Kidney (tissue), 14 donors: ENCODE measurements around the gene DFFA. TPM values are rescaled to one million over a fixed set of nuclear protein-coding genes. Genes with fewer than 3 reads are reported as not detected.
A peak's percentile ranks its signal among the peaks of the same experiment; 100 is the strongest.

Experiments
- DNase-seq, 5 donors: peaks; one replicate each; pipeline ENCODE4 v3.0.0-alpha.2; 2013 to 2020
- FAIRE-seq: peaks from 2 replicates; lab custom pipeline; 2012; peaks lifted over from hg19 to GRCh38; lab: Jason Lieb, UNC
- H3K27ac ChIP-seq, 2 donors: one replicate each; pipeline ENCODE4 v1.7.0; 2013; ENCODE audit warnings: low read depth in 2 of 2, low read length in 2 of 2, inconsistent platforms in 1 of 2
- H3K27me3 ChIP-seq: one replicate; pipeline ENCODE4 v1.7.1; 2013; ENCODE audit warnings: low read length, inconsistent platforms; ENCODE audit not compliant: control insufficient read depth, insufficient read depth
- H3K36me3 ChIP-seq, 3 donors: one replicate each; pipeline versions ENCODE4 v1.7.0 to v1.7.1; 2013; ENCODE audit warnings: low read length in 3 of 3, control low read depth in 1 of 3, inconsistent platforms in 1 of 3; ENCODE audit not compliant: insufficient read depth in 3 of 3, control insufficient read depth in 2 of 3
- H3K4me1 ChIP-seq, 3 donors: one replicate each; pipeline versions ENCODE4 v1.7.0 to v1.7.1; 2013; ENCODE audit warnings: low read length in 3 of 3, inconsistent platforms in 1 of 3, low read depth in 1 of 3; ENCODE audit not compliant: control insufficient read depth in 2 of 3, insufficient read depth in 2 of 3
- H3K4me3 ChIP-seq, 3 donors: one replicate each; pipeline versions ENCODE4 v1.7.0 to v1.8.1; 2013; ENCODE audit warnings: low read length in 3 of 3, control low read depth in 1 of 3, inconsistent platforms in 1 of 3
- H3K9ac ChIP-seq, 3 donors: one replicate each; pipeline versions ENCODE4 v1.7.0 to v1.7.1; 2013; ENCODE audit warnings: low read length in 3 of 3, control low read depth in 1 of 3, inconsistent platforms in 1 of 3
- H3K9me3 ChIP-seq, 3 donors: one replicate each; pipeline versions ENCODE4 v1.7.0 to v1.7.1; 2013; ENCODE audit warnings: low read length in 3 of 3, control low read depth in 1 of 3, inconsistent platforms in 1 of 3; ENCODE audit not compliant: control insufficient read depth in 2 of 3, insufficient read depth in 1 of 3
- CTCF ChIP-seq: IDR thresholded peaks from 3 replicates; pipeline ENCODE4 v1.5.1; 2012; ENCODE audit warnings: mild to moderate bottlenecking, moderate library complexity, borderline replicate concordance; ENCODE audit not compliant: insufficient read depth; ENCODE audit errors: extremely low read depth
- intact Hi-C: fragments of 100-400 bp; cut with DNase I; formaldehyde crosslinking; loops from one replicate; pipeline ENCODE4 v1.11.1; 2022
- polyA plus RNA-seq: library from polyadenylated mRNA; stranded (reverse); fragments of 350-450 nt; fragmentation: Illumina TruSeq; extraction: RNeasy Lipid Tissue Mini Kit (QIAGEN cat#74804); gene quantifications from one replicate; pipeline ENCODE4 v1.2.3, GENCODE V29; 2014; ENCODE audit warnings: low read depth, low replicate concordance; ENCODE audit not compliant: insufficient read depth
- total RNA-seq: library from RNA; stranded (reverse); fragmentation: NEBNext Ultra II Directional; extraction: Animal tissue kit (Norgen Biotek cat#: 25700); gene quantifications from one replicate; pipeline ENCODE4 v1.2.1, GENCODE V29; 2021
- donor health status: control.
- donor health status: control.
- donor health status: control.
- donor health status: control.
- donor health status: control.
- donor health status: DM: yes; HTN: yes; CAD: no.
- donor health status: Normal renal cell carcinoma (clear cell type).

Gene DFFA
- total and polyA plus RNA-seq, 2 donors from 2014 or later = 27.2 to 33.4 TPM

- H3K4me3 ChIP-seq = peak overlapping the region in 1 of 3 donors; percentile 21
These were observed 38.5 kb upstream of the DFFA start for GRCh38 chr1:10510520-10511493.

GRCh38 chr1:10509809-10510509, 37.6 kb upstream of the DFFA start:
- no peak overlapping the region for H3K27ac ChIP-seq
- intact Hi-C loops = loop anchor here (10.0 kb wide), 1 partner anchor 355 kb away; no protein-coding TSS in a partner anchor
- FAIRE-seq = no peak

More at GRCh38 chr1:10510520-10511493, 38.5 kb upstream of the DFFA start:
- peaks cover 0 to 23% (median 16%) of the 10 kb centered on the region in 3 donors for H3K4me1 ChIP-seq
- FAIRE-seq = no peak
- no peaks in the 10 kb centered on the region for H3K36me3 ChIP-seq
- intact Hi-C loops = loop anchor here (10.0 kb wide), 1 partner anchor 354 kb away; no protein-coding TSS in a partner anchor
- no peaks in the 10 kb centered on the region for H3K27me3 ChIP-seq
- H3K9me3 ChIP-seq = no peaks in the 10 kb centered on the region
- H3K9ac ChIP-seq = no peak overlapping the region
- no peak for TF ChIP-seq CTCF
- DNase-seq = no peak
- no peak overlapping the region for H3K27ac ChIP-seq

GRCh38 chr1:10508511-10508951, 36.2 kb upstream of the DFFA start:
- DNase-seq (peak in 4 of 5 donors; percentile 56 to 80 (median 68)), FAIRE-seq (no peak)
- H3K27ac ChIP-seq = peak overlapping the region; percentile 4 to 85
- peaks cover 0 to 27% (median 16%) of the 10 kb centered on the region in 3 donors for H3K4me1 ChIP-seq
- TF ChIP-seq CTCF = no peak
- no peaks in the 10 kb centered on the region for H3K27me3 ChIP-seq
- no peak overlapping the region for H3K9ac ChIP-seq
- H3K4me3 ChIP-seq = no peak overlapping the region
- intact Hi-C loops = no loop called here
- no peaks in the 10 kb centered on the region for H3K9me3 ChIP-seq
- no peaks in the 10 kb centered on the region for H3K36me3 ChIP-seq

More at GRCh38 chr1:10509809-10510509, 37.6 kb upstream of the DFFA start:
- Histone ChIP-seq H3K27me3 (no peaks in the 10 kb centered on the region), H3K4me3 (no peak overlapping the region), H3K4me1 (peaks cover 0 to 23% (median 14%) of the 10 kb centered on the region in 3 donors), H3K9me3 (no peaks in the 10 kb centered on the region), H3K9ac (no peak overlapping the region), H3K36me3 (no peaks in the 10 kb centered on the region)
- TF ChIP-seq CTCF = no peak
- DNase-seq = no peak
